NCI-H82 treated with DMSO at 0.1 percent for 48 hours (cell line): ENCODE data around the gene ARID1B.

Experiments
- DNase-seq: peaks from one replicate; lab custom pipeline; 2025; ENCODE audit not compliant: unreplicated experiment; lab: John Stamatoyannopoulos, UW

ARID1B gene

GRCh38 chr6:156773935-156774852, 3.0 kb upstream of the ARID1B start:
- peak; percentile 69 for DNase-seq

GRCh38 chr6:156774863-156775405, 2.2 kb upstream of the ARID1B start:
- DNase-seq = peak; percentile 52

- no peak for DNase-seq
Measured at GRCh38 chr6:156775717-156776116, 1.5 kb upstream of the ARID1B start.

GRCh38 chr6:156776470-156776839, 723 bp upstream of the ARID1B start:
- peak; percentile 21 for DNase-seq

GRCh38 chr6:156777577-156778453, 637 bp downstream of the ARID1B start:
- DNase-seq = no peak

- no peak for DNase-seq
Measured at GRCh38 chr6:156778454-156779205, 1.5 kb downstream of the ARID1B start.

- peak; percentile 67 for DNase-seq
Measured at GRCh38 chr6:156779206-156780094, 2.3 kb downstream of the ARID1B start.

- DNase-seq = peak; percentile 94
Measured at GRCh38 chr6:156780102-156780641, 3.0 kb downstream of the ARID1B start.

- DNase-seq = no peak
Measured at GRCh38 chr6:156780962-156781853, 4.0 kb downstream of the ARID1B start.

- no peak for DNase-seq
Measured at GRCh38 chr6:156781861-156782631, 4.9 kb downstream of the ARID1B start.

GRCh38 chr6:156782691-156783320, 5.6 kb downstream of the ARID1B start:
- DNase-seq = no peak

GRCh38 chr6:156783958-156784357, 6.8 kb downstream of the ARID1B start:
- DNase-seq = no peak

- DNase-seq = no peak
Measured at GRCh38 chr6:156786652-156787051, 9.5 kb downstream of the ARID1B start.

GRCh38 chr6:156787569-156788492, 10.7 kb downstream of the ARID1B start:
- no peak for DNase-seq

GRCh38 chr6:156789081-156789943, 12.1 kb downstream of the ARID1B start:
- DNase-seq = no peak
